ENCODE measurements around the gene BASP1. TPM values are rescaled to one million over a fixed set of nuclear protein-coding genes. Genes with fewer than 3 reads are reported as not detected.
A peak's percentile ranks its signal among the peaks of the same experiment; 100 is the strongest.

Gene BASP1
- polyA plus RNA-seq, 1 donor from 2014 or later: 974 TPM

GRCh38 chr5:17222664-17223063 is 5.2 kb downstream of the BASP1 start:
- peaks cover 91% of the 10 kb centered on the region for H3K79me2 ChIP-seq (replicated peaks; ENCODE audit: insufficient read depth, low read length)
- peaks cover 48% of the 10 kb centered on the region for H4K20me1 ChIP-seq (ENCODE audit: insufficient read depth)
- H3K4me3 ChIP-seq (ENCODE audit: low read length): peak overlapping the region; percentile 85
- H3F3A ChIP-seq (ENCODE audit: insufficient read depth, low read length, poor library complexity, severe bottlenecking): peaks cover 24% of the 10 kb centered on the region
- peak overlapping the region; percentile 99 for H3K4me2 ChIP-seq (ENCODE audit: low read length)
- H2AFZ ChIP-seq (ENCODE audit: low read depth, low read length): no peak overlapping the region
- H3K9me3 ChIP-seq (ENCODE audit: low read length): no peaks in the 10 kb centered on the region
- no peaks in the 10 kb centered on the region for H3K27me3 ChIP-seq (ENCODE audit: insufficient read depth, low read depth, low read length)
- peaks cover 10% of the 10 kb centered on the region for H3K36me3 ChIP-seq (ENCODE audit: insufficient read depth, low read length)
- TF ChIP-seq POLR2AphosphoS5 (IDR thresholded peaks at IDR 0.05): no peak
- no peak for TF ChIP-seq REST (IDR thresholded peaks at IDR 0.05; ENCODE audit: borderline replicate concordance)
- no peak for TF ChIP-seq EP300 (conservative IDR thresholded peaks at IDR 0.05; ENCODE audit: poor library complexity, severe bottlenecking)
- no peak for TF ChIP-seq MXI1 (conservative IDR thresholded peaks at IDR 0.05; ENCODE audit: poor library complexity, severe bottlenecking)
- TF ChIP-seq RAD21 (conservative IDR thresholded peaks at IDR 0.05): no peak
- TF ChIP-seq SMC3 (conservative IDR thresholded peaks at IDR 0.05; ENCODE audit: poor library complexity): no peak
- H3K27ac ChIP-seq (ENCODE audit: low read length): peak overlapping the region; percentile 100
- peak overlapping the region; percentile 1 for H3K9ac ChIP-seq (ENCODE audit: low read length)
- H3K9me2 ChIP-seq (ENCODE audit: insufficient read depth, low read length): no peaks in the 10 kb centered on the region

GRCh38 chr5:17223367-17224185 is 6.1 kb downstream of the BASP1 start:
- peaks cover 24% of the 10 kb centered on the region for H3F3A ChIP-seq (ENCODE audit: insufficient read depth, low read length, poor library complexity, severe bottlenecking)
- peaks cover 57% of the 10 kb centered on the region for H4K20me1 ChIP-seq (ENCODE audit: insufficient read depth)
- H3K27me3 ChIP-seq (ENCODE audit: insufficient read depth, low read depth, low read length): no peaks in the 10 kb centered on the region
- H3K27ac ChIP-seq (ENCODE audit: low read length): no peak overlapping the region
- peaks cover 94% of the 10 kb centered on the region for H3K79me2 ChIP-seq (replicated peaks; ENCODE audit: insufficient read depth, low read length)
- H3K4me3 ChIP-seq (ENCODE audit: low read length): peak overlapping the region; percentile 85
- no peaks in the 10 kb centered on the region for H3K9me2 ChIP-seq (ENCODE audit: insufficient read depth, low read length)
- H3K4me2 ChIP-seq (ENCODE audit: low read length): peak overlapping the region; percentile 99
- peaks cover 18% of the 10 kb centered on the region for H3K36me3 ChIP-seq (ENCODE audit: insufficient read depth, low read length)
- H3K9me3 ChIP-seq (ENCODE audit: low read length): no peaks in the 10 kb centered on the region
- no peak overlapping the region for H3K9ac ChIP-seq (ENCODE audit: low read length)
- TF ChIP-seq MXI1 (conservative IDR thresholded peaks at IDR 0.05; ENCODE audit: poor library complexity, severe bottlenecking) (no peak), EZH2 (IDR thresholded peaks at IDR 0.05; ENCODE audit: borderline replicate concordance, insufficient read depth, low read length, poor library complexity, severe bottlenecking) (no peak), EP300 (conservative IDR thresholded peaks at IDR 0.05; ENCODE audit: poor library complexity, severe bottlenecking) (no peak), SMC3 (conservative IDR thresholded peaks at IDR 0.05; ENCODE audit: poor library complexity) (no peak), TAF1 (IDR thresholded peaks at IDR 0.05; ENCODE audit: low read depth) (no peak), REST (IDR thresholded peaks at IDR 0.05; ENCODE audit: borderline replicate concordance) (no peak), POLR2AphosphoS5 (IDR thresholded peaks at IDR 0.05) (no peak), CTCF (IDR thresholded peaks at IDR 0.05; ENCODE audit: poor library complexity, severe bottlenecking) (no peak), RAD21 (conservative IDR thresholded peaks at IDR 0.05) (no peak)
- no peak overlapping the region for H2AFZ ChIP-seq (ENCODE audit: low read depth, low read length)

Measured in neural cell (in vitro differentiated cells).